ENCODE results near the gene CT55. TPM values are rescaled to one million over a fixed set of nuclear protein-coding genes. Genes with fewer than 3 reads are reported as not detected.

The CT55 gene
- total RNA-seq, 1 experiment from 2014 or later = not detected

- CTCF ChIA-PET = no interaction called here
- POLR2A ChIA-PET = no interaction called here
- Histone ChIP-seq H3K36me3 (ENCODE audit: control insufficient read depth, insufficient read depth, low read length) (no peaks in the 10 kb centered on the region), H3K4me3 (ENCODE audit: low read depth in 2 of 2, low read length in 2 of 2) (no peak overlapping the region), H3K9me3 (ENCODE audit: control insufficient read depth, insufficient read depth, low read depth, low read length) (no peaks in the 10 kb centered on the region), H3K27me3 (ENCODE audit: control insufficient read depth, insufficient read depth, low read length) (peaks cover 8% of the 10 kb centered on the region), H3K4me1 (ENCODE audit: control insufficient read depth, insufficient read depth, low read length) (no peaks in the 10 kb centered on the region), H3K27ac (ENCODE audit: low read length) (no peak overlapping the region)
- in situ Hi-C loops (cut with HindIII; ENCODE audit: low pct_unique_long_range_greater_than_20kb, low sequenced_read_pairs) = no loop called here
- no peak for TF ChIP-seq REST (IDR thresholded peaks at IDR 0.05; ENCODE audit: insufficient read depth in 1 of 2, low read depth in 2 of 2, low read length in 1 of 2)
- TF ChIP-seq TCF7L2 (IDR thresholded peaks at IDR 0.05; ENCODE audit: low read depth, low read length) = no peak
- TF ChIP-seq SIN3A (IDR thresholded peaks at IDR 0.05; ENCODE audit: borderline replicate concordance, insufficient read depth, low read depth, low read length) = no peak
- TF ChIP-seq CTCF (IDR thresholded peaks at IDR 0.05) = no peak
- TF ChIP-seq POLR2AphosphoS5 (IDR thresholded peaks at IDR 0.05; ENCODE audit: low read depth, low read length) = no peak
- BruUV-seq (replicated peaks) = no TSS peak
- DNase-seq (ENCODE audit: low read depth, low spot score) (no peak), ATAC-seq (no peak)
- intact Hi-C loops (cut with micrococcal nuclease; ENCODE audit: unreplicated experiment) = no loop called here
These were observed 61.6 kb downstream of the CT55 start for GRCh38 chrX:135109554-135109953.

Other genes starting within 250 kb of the CT55 start
- gene SMIM10, start 180.4 kb downstream of the CT55 start, total RNA-seq (2021; ENCODE audit: unreplicated experiment) = 7.2 TPM
- 29.8 TPM for gene RTL8B, start 148.9 kb downstream of the CT55 start, total RNA-seq (2021; ENCODE audit: unreplicated experiment)
- 170 TPM for gene RTL8C, start 139.0 kb downstream of the CT55 start, total RNA-seq (2021; ENCODE audit: unreplicated experiment)
- gene RTL8A, start 119.3 kb downstream of the CT55 start, total RNA-seq (2021; ENCODE audit: unreplicated experiment) = 72.6 TPM
- 0.95 TPM for gene SMIM10L2B, start 72.7 kb downstream of the CT55 start, total RNA-seq (2021; ENCODE audit: unreplicated experiment)
- gene ETDB, start 50.9 kb downstream of the CT55 start, total RNA-seq (2021; ENCODE audit: unreplicated experiment) = not detected
- gene ETDA, start 80.7 kb upstream of the CT55 start, total RNA-seq (2021; ENCODE audit: unreplicated experiment) = not detected
- gene ETDC, start 138.1 kb upstream of the CT55 start, total RNA-seq (2021; ENCODE audit: unreplicated experiment) = not detected
- 9.7 TPM for gene ZNF75D, start 172.7 kb upstream of the CT55 start, total RNA-seq (2021; ENCODE audit: unreplicated experiment)
- 13.1 TPM for gene ZNF449, start 173.4 kb upstream of the CT55 start, total RNA-seq (2021; ENCODE audit: unreplicated experiment)